ENCODE data around the gene AUTS2. TPM values are rescaled to one million over a fixed set of nuclear protein-coding genes. Genes with fewer than 3 reads are reported as not detected.

Gene AUTS2
- total RNA-seq, 1 donor from 2014 or later = 26.1 TPM

DNA sequence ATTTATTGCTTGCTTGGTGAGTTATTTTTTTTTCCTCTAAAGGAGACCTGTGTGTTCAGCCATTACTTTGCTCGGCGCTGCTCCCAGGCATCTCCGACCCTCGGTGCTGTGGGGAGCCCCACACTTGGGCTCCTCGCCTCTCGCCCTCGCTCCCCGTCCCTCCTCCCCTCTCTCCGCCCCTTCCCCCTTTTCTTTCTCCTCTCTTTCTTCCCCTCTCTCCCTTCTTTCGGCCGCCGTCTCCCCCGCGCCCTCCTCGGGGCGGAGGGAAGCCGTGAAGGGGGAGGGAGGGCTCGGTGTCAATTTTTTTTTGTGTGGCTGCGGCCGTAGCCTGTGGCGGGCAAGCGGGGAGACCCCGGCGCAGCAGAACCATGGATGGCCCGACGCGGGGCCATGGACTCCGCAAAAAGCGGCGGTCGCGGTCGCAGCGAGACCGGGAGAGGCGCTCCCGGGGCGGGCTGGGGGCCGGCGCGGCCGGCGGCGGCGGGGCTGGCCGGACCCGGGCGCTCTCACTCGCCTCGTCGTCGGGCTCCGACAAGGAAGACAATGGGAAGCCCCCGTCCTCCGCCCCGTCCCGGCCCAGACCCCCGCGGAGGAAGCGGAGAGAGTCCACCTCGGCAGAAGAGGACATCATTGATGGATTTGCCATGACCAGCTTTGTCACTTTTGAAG, 1.1 kb downstream of the AUTS2 start:
- DNase-seq (ENCODE audit: low spot score) (no peak), ATAC-seq (no peak)

DNA sequence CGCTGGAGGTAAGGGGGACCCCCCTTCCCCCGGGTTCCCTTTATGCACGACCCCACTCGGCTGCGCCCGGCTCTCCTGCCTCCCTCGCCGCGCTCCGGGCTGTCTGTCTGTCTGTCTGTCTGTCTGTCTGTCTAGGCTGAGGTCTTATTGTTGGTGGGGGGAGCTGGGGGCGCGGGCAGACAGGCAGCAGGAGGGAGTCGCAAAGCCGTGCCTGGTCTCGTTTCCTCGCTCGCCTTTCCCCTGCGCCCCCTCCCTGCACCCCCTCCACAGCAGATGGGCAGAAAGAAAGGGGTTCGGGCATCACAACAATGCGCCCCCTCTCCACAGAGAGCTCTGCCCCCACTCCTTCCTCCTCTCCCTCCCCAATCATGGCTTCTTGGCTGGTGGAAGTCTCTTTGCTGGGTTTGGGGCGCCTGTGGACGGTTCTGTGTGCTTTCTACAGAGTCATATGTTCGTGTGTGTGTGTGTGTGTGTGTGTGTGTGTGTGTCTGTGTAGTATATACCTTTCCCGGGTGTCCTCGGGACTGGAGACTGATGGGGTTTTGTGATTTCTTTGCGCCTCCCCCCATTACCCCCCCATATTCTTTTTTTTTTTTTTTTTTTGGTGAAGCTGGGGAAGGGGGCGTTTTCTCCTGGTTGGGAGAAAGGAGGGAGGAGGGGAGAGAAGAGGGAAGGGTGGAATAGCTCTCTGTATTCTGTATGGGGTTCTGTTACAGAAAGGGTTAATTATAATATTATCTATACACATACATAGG, 1.9 kb downstream of the AUTS2 start:
- DNase-seq (ENCODE audit: low spot score) = no peak
- no peak for ATAC-seq

DNA sequence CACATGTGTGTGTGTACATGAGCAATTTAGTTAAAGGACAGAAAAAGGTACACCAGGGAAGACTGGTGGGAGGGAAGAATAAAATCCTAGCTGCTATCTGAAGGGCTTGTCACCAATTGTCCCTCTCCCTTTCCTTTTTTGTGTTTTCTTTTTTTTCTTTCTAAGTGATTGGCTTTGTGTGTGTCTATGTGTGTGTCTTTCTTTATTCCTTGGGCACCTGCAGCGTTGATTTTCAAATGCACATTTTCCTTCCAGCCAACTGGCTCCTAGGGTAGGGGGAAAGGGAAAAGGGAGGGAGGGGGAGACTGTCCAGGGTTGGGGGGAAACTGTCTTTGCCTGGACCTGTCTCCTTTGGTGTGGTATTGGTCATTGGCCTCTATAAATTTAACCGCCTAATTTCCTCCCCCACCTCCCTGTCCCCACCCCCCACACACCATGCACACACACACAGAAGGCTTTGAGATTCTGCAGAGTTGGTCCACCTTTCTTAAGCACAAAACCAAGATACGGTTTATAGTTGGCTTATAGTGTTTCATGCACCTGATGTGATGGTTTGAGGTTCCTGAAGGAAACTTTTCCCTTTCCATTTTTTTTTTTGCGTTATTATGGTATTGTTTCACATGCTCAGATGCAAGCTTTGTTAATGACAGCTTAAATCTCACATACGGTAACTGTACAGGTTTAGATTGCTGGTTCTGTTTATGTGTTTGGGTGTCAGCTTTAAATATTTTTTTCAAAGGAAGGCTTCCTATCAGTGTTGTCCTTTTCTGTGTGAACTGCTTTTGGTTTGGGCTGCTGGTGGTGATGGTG, 2.6 kb downstream of the AUTS2 start:
- no peak for DNase-seq (ENCODE audit: low spot score)
- no peak for ATAC-seq

DNA sequence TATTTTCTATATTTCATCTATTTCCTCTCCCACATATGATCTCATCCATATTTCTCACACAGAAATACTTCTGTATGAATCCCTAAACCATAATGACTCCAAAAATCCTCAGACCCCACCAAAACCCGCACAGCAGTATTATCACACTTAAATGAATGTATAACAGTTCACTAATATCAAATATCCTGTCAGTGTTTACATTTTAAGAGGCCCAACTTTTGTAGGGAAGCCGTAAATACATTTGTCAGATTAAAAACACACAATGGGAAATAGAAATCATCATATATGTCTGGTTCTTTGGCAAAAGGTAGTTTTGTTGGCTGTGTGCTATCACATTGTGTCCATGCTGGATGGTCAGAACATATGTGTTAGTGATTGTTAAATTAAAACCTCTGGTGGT, 4.2 kb downstream of the AUTS2 start:
- DNase-seq (ENCODE audit: low spot score) (no peak), ATAC-seq (no peak)

DNA sequence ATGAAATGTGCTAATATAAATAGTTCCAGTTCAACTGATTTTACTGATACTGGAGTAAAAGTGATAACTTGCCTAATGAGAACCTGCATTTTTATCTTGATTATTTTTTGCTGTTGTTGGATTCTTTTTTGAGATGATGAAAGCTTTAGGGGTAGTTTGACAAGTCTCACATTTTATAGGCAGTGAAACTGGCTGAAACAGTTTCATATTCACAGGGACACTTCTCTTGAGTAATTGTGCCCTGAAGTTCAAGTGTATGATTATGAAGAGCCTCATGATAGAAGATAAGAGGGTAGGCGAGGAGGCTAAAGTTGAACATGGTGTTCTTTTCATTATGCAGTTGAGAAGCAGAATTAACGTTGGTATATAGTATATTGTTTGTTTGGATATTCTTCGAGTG, 5.1 kb downstream of the AUTS2 start:
- DNase-seq (ENCODE audit: low spot score) = no peak

DNA sequence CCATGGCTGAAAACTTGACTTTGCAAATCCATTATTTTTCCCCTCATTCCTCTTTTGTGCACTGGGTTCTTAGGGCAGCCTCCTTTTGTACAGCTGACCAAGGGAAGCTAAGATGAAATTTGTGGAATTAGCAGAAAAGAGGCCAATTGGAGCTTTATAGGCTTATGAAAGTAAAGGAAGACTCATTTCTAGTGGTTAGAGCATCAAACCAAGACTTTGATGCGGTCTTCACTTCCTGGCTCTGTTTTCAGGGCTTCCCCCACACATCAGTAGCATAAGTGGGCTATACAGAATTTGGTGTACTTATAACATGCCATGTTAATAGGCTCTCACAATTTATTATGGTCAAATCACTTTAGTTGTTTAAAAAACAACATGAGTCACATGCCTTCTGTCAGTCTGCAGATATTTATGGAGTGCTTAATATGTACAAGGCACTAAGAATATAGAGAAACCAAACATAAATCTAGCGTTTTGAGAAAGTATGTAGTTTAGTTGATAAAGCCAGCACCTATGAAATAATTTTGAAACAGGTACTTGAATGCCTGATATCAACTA, 5.7 kb downstream of the AUTS2 start:
- DNase-seq (ENCODE audit: low spot score) (no peak), ATAC-seq (no peak)

More for the DNA sequence above, 5.1 kb downstream of the AUTS2 start:
- no peak for ATAC-seq

DNA sequence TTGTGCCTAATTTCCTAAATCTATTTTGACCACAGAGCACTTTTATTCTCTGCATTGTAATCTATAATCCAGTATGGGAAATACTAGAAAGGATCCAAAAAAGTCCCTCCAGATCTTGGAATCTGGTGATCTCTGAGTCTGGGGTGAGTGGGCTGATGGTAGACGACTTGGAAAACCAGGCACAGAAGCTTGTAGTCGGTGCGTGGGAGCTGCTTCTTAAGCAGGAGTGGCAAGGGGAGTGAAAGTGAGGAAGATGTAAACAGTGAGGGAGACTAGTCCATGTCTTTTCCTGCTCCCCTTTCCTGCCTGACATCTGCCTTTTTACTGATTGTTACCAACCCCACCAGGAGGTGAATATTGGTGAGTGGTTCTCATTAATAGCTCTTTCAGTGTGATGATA, 6.8 kb downstream of the AUTS2 start:
- DNase-seq (ENCODE audit: low spot score) = no peak
- no peak for ATAC-seq

DNA sequence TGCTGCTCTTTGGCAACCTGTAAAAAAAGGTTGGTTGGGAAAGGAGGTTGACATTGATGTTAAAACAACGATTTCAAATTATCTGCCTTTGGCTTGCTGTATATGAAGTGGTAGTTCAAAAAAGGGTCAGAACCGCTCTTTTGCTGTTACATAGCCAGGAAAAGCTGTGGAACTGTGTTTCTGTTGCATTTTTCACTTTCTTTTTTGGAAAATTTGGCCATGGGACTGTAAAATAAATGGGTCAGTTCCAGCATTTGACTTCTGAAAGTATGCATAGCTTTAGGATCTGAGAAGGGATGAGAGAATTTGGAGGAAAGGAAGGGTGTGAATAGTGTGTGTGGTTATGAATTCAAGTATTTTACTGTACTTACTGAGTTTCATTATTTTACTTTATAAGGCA, 7.3 kb downstream of the AUTS2 start:
- DNase-seq (ENCODE audit: low spot score) (no peak), ATAC-seq (no peak)

DNA sequence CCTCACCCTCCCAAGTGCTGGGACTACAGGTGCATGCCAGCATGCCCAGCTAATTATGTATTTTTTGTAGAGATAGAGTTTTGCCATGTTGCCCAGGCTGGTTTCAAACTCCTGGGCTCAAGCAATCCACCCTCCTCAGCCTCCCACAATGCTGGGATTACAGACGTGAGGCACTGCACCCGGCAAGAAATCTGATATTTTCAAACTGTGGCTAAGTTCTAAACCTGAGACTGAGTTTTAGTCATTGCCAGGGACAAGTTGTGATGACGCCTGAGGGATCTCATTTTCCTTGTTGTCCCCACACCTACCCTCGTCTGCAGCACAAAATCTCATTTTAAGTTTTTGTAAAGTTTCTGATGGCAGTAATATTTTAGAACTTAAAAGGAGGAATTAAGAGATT, 9.8 kb downstream of the AUTS2 start:
- DNase-seq (ENCODE audit: low spot score) = no peak
- no peak for ATAC-seq

DNA sequence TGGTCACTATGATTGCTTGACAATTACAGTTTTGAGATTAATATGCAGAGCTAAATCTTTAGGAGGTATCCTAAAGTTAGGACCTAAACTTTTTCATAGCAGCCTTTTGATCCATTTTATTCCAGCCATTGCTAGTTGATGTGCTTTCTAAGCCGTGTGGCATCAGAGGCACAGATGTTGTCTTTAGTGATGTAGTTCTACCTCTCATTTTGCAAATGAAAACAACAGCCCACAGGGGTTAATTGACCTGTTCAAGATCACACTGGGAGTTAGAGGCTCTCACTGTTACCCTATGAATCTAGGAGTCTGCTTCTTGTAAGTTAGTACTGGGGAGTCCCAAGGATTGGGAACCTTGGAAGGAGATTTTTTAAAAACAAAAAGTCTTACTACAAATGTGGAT, 10.6 kb downstream of the AUTS2 start:
- DNase-seq (ENCODE audit: low spot score) (no peak), ATAC-seq (no peak)

DNA sequence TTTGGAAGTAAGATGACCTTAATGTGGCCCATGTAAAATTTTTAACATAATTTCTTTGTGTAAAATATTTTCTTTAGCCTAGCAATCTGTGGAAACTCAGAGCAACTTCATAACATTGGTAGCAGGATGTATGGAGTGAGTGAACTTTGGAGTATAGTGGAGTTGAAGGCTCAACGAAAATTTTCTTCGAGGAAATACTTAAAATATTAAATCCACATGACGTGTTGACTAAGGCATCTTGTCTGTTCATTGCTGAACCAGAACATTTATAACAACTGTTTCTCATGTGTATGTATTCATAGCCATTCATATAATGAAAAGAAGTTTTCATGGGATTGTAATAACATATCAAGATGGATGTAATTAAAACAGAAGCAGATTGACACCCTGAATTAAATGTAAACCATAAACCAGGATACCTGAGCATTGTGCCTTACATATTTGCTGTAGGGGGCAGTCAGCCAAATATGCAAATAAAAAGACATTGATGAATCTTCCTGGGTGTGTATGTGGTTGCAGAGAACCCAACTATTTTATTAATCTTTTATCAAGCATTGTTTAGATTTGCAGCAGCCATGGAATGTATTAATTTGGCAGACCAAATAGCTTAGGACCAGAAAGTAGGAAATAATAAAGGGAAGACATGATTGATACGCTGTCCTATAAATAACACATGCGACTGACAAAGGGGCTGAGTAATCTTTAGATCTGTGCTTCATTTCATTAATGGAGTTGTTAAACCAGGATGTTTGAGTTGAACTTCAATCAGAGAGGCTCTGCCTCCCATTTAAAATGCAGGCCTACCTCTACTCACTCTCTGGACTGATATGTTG, 11.5 kb downstream of the AUTS2 start:
- no peak for DNase-seq (ENCODE audit: low spot score)
- no peak for ATAC-seq

DNA sequence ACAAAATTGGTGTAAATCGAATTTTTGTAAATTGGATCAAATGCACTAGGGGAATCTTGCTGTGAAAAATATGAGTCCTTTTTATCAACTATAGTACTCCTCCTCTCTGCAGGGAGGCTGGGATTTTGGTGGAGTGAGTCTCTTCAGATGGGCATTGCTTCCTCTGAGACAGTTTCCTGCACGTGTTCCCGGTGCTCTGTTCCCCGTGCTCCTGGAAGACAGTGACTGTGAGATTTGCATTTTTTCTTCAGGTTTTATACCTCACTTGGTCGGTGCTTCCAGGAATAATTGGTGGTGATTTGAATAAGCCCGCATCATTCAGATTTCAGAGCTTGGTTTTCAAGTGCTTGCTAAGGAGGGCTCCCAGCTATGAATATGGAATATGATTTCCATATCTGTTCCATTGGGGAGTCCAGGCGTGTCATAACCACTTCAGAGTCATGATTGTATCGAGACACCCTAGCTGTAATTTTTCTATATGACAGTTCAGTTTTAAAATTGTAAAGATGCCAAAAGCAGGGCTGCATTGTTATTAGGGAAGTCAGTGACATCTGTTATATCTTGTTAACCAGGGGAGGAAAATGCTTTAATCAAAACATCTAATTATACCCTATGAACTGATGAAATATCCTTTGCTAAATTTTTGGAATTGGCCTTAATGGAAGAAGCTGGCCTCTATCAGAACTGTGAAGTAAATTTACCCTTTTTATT, 12.3 kb downstream of the AUTS2 start:
- ATAC-seq (no peak), DNase-seq (ENCODE audit: low spot score) (no peak)

DNA sequence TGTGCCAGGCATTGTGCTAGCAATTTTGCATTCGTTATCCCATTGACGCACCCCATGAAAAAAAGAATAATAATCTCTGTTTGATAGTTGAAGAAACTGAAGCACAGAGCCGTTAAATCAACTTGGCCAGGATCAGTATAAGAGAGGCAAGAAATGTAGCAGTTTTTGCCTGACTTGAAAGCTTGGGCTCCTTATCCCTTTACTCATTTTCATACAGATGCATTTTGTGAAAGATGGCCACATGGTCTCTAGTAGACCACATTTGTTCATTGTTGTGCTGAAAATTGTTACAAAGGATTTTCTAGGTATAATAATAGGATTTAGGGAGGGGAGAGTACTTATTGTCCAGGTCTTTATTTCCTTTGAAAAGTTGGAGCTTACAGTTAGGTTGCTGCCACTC, 14.7 kb downstream of the AUTS2 start:
- ATAC-seq = no peak
- no peak for DNase-seq (ENCODE audit: low spot score)

DNA sequence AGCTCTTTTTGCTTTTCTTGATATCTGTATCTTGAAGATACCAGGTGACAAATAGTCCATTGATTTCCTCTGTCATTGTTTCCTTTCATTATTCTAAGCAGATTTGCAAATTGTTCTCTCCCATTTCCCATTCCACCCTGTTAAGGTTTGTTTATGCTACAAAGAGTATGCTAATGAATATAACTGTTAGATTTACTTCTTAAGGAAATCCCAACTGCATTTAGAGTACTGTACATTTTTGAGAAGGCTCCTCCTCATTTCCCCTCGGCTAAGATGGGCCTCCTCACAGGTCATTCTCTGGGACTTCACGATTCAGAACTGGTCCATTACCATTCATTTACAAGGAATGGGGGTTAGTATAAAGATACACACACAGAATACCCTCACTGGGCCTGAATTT, 15.6 kb downstream of the AUTS2 start:
- DNase-seq (ENCODE audit: low spot score) (no peak), ATAC-seq (no peak)

DNA sequence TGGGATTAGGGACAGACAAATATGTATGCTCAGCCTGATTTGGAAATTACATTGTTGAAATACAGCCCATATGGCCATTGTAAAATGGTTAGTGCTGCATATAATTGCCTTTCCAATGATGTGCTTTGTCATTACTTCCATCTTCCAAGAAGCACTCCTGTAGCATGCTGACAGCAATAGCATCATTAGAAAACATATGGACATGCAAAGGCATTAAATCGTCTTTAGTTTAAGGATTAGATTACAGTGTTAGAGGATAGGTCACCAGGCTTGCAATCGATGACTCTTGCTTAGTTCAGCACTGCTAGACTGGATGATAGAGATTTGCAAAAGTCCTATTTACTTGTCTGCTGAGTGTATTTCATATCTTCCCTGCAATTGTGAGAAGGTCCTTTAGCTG, 17.4 kb downstream of the AUTS2 start:
- no peak for DNase-seq (ENCODE audit: low spot score)
- ATAC-seq = no peak

DNA sequence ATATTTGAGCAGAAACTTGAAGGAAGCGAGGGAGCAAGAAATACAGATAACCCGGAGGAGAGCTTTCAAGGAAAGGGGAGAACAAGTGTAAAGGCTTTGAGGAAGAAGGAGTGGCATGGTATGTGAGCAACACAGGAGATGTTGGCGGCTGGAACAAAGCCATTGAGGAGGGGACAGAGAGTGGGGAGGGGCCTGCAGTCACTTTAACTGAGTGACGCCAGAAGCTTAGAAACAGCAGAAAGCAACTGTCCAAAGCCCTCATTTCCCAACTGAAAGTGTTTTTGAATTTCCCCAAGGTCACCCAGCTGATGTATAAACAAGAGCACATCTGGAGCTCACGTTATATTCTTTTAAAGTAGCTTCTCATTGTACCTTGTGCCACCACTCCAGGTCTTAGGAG, 19.1 kb downstream of the AUTS2 start:
- ATAC-seq = no peak
- DNase-seq (ENCODE audit: low spot score) = no peak

DNA sequence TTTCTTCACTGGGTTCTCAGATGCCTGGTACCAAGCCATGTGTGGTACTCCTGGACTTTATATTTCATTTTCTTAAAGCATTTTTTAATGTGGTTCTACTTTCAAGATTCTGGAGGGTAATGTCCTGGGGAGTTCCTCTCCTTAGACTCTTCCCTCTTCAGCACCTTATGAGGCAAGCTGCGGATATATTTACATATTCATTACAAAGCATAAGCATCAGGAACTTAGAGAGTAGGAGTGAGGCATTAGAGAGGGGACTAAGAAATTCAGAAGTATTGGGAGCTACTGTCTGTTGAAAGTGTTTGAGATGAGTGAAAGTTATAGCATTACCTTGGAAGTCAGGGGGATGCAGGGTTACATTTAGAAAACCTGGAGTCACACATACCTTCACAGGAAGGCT, 20.8 kb downstream of the AUTS2 start:
- DNase-seq (ENCODE audit: low spot score) (no peak), ATAC-seq (no peak)

DNA sequence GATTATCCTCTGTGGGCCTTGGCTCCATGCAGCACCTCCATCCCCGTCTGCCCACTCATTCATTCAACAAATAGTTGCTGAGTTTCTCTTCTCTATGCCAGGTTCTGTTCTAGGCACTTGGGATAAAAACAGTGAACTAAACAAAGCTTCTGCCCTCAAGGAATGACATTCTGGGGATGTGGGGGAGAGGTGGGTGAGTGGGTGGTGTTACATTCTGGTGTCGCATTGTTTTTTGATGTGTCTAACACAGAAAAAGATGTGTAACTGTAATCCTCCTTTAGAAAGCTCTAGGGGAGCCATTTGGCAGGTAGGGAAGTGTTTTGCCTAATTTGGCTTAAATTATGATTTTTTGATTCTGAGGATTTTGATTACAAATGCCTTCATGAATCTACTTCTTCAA, 21.4 kb downstream of the AUTS2 start:
- no peak for DNase-seq (ENCODE audit: low spot score)

DNA sequence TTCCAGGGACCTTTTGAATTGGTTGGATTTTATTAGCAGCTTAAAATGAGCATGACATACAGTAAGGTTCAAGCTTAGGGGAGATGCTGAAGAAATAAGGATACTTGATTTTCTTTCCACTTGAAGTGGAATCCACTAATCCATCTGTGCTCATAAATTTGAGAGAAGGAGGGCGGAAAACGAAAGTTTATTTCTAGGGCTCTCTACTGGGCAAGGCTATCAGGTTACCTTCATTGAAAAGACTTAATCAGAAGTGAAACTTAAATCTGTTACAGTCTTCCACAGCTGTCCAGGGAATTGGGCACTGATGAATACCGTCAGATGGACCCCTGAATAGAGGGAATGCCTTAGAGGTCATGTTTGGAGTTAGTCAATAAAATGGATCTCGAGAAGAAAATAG, 21.8 kb downstream of the AUTS2 start:
- ATAC-seq = no peak
- DNase-seq (ENCODE audit: low spot score) = no peak

More for the DNA sequence above, 21.4 kb downstream of the AUTS2 start:
- no peak for ATAC-seq

DNA sequence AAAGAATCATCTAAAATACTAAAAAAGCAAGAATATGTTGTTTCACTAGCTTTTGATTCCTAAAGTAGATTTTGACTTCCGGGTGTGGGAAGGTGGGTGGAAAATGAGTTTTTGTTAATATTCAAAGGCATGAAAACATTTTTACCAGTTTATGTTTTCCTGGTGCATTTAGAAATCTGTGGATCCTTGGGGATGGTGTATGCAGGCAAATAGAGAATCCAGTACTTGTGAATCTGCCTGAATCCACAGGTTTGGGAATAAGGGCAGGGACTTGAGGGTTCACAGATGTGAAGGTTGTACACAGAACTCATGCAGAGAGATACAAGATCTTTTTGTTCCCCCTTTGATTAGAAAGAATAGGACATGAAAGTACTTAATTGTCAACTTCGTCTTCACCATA, 22.4 kb downstream of the AUTS2 start:
- ATAC-seq (no peak), DNase-seq (ENCODE audit: low spot score) (no peak)
